K562 (cell line): Measurements from ENCODE around the gene SEC23B. TPM values are rescaled to one million over a fixed set of nuclear protein-coding genes. Genes with fewer than 3 reads are reported as not detected.

ENCODE experiments used
- BRF2 ChIP-seq: IDR thresholded peaks from 3 replicates; pipeline ENCODE4 v1.6.1; 2011; ENCODE audit warnings: borderline replicate concordance, mild to moderate bottlenecking; ENCODE audit not compliant: insufficient read length, insufficient read depth
- CHAMP1 ChIP-seq: fragments of 450-650 bp; IDR thresholded peaks from 2 replicates; pipeline ENCODE4 v1.6.1; 2016; ENCODE audit warnings: mild to moderate bottlenecking
- ELF4 ChIP-seq: fragments of 450-650 bp; formaldehyde crosslinking; IDR thresholded peaks from 2 replicates; pipeline ENCODE4 v1.4.0; 2022; ENCODE audit warnings: missing genetic modification characterization
- HOMEZ ChIP-seq: fragments of 250-450 bp; sonication (Bioruptor Pico); IDR thresholded peaks from 2 replicates; pipeline ENCODE4 v1.4.0; 2020; ENCODE audit warnings: mild to moderate bottlenecking, moderate library complexity
- NR1H2 ChIP-seq: sonication (generic); formaldehyde crosslinking; IDR thresholded peaks from 2 replicates; pipeline ENCODE4 v1.4.0; 2020; ENCODE audit warnings: mild to moderate bottlenecking, missing genetic modification reagents
- NR2F6 ChIP-seq: fragments of 450-650 bp; formaldehyde crosslinking; IDR thresholded peaks from 2 replicates; pipeline ENCODE4 v1.4.0; 2020; ENCODE audit warnings: mild to moderate bottlenecking
- ZNF165 ChIP-seq: fragments of 250-450 bp; sonication (Bioruptor Pico); IDR thresholded peaks from 2 replicates; pipeline ENCODE4 v1.4.0; 2020; ENCODE audit warnings: borderline replicate concordance
- ZNF232 ChIP-seq: sonication (generic); formaldehyde crosslinking; IDR thresholded peaks from 2 replicates; pipeline ENCODE4 v1.8.0; 2022; ENCODE audit warnings: mild to moderate bottlenecking, missing genetic modification reagents
- ZNF717 ChIP-seq: fragments of 250-450 bp; sonication (Bioruptor Pico); IDR thresholded peaks from 2 replicates; pipeline ENCODE4 v1.5.0; 2021
- polyA plus RNA-seq, 8 experiments: library from polyadenylated mRNA; depleted of rRNA in 4 of 8; stranded (reverse) in 5 of 8; unstranded in 3 of 8; fragments of >200 nt; fragmentation: Nextera tagmentation in 2 of 8; fragmentation: Illumina TruSeq in 1 of 8; extraction: Ambion mirVana in 2 of 8; extraction: Trizol in 1 of 8; gene quantifications; 2 replicates each; pipeline versions ENCODE4 v1.2.1 to v1.2.3, GENCODE V29; 2011 to 2014; ENCODE audit warnings: inconsistent platforms in 1 of 8, missing spikeins in 1 of 8
- total RNA-seq, 7 experiments: library from RNA; depleted of rRNA in 6 of 7; stranded (reverse); fragments of >200 nt in 6 of 7; fragmentation: Illumina TruSeq in 2 of 7; extraction: Trizol in 2 of 7; gene quantifications; 2 replicates each; pipeline versions ENCODE4 v1.2.1 to v1.2.3, GENCODE V29; 2011 to 2021; ENCODE audit warnings: low replicate concordance in 1 of 7
- TF ChIP-seq, protein P1 (sequence below): fragments of 250-450 bp; sonication (Bioruptor Pico); IDR thresholded peaks from 2 replicates; pipeline ENCODE4 v1.5.0; 2020; ENCODE audit warnings: mild to moderate bottlenecking
- TF ChIP-seq, protein P2 (sequence below), 2 experiments: fragments of 450-650 bp; formaldehyde crosslinking in 1 of 2; IDR thresholded peaks; 2 replicates each; pipeline versions ENCODE4 v1.4.0 to v1.6.1; 2014 to 2020; ENCODE audit warnings: mild to moderate bottlenecking in 2 of 2, borderline replicate concordance in 1 of 2, low read depth in 1 of 2

Gene SEC23B
- total and polyA plus RNA-seq, 9 of the 15 experiments (the other 6 are each of a cell fraction or from before 2014, with no cell fraction given) = 31.7 to 70.2 (median 38.5) TPM

GRCh38 chr20:18496740-18497592 is 10.8 kb upstream of the SEC23B start, which contains the start of gene RBBP9 (continued):
- no peak for TF ChIP-seq HOMEZ (CRISPR knock-in tag)
- TF ChIP-seq BRF2 = no peak
- no peak for TF ChIP-seq ZNF717 (CRISPR knock-in tag)
- no peak for TF ChIP-seq ELF4
- TF ChIP-seq ZNF232 (CRISPR knock-in tag) = no peak
- TF ChIP-seq, protein P1, sequence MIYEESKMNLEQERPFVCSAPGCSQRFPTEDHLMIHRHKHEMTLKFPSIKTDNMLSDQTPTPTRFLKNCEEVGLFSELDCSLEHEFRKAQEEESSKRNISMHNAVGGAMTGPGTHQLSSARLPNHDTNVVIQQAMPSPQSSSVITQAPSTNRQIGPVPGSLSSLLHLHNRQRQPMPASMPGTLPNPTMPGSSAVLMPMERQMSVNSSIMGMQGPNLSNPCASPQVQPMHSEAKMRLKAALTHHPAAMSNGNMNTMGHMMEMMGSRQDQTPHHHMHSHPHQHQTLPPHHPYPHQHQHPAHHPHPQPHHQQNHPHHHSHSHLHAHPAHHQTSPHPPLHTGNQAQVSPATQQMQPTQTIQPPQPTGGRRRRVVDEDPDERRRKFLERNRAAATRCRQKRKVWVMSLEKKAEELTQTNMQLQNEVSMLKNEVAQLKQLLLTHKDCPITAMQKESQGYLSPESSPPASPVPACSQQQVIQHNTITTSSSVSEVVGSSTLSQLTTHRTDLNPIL = no peak
- TF ChIP-seq, protein P2, sequence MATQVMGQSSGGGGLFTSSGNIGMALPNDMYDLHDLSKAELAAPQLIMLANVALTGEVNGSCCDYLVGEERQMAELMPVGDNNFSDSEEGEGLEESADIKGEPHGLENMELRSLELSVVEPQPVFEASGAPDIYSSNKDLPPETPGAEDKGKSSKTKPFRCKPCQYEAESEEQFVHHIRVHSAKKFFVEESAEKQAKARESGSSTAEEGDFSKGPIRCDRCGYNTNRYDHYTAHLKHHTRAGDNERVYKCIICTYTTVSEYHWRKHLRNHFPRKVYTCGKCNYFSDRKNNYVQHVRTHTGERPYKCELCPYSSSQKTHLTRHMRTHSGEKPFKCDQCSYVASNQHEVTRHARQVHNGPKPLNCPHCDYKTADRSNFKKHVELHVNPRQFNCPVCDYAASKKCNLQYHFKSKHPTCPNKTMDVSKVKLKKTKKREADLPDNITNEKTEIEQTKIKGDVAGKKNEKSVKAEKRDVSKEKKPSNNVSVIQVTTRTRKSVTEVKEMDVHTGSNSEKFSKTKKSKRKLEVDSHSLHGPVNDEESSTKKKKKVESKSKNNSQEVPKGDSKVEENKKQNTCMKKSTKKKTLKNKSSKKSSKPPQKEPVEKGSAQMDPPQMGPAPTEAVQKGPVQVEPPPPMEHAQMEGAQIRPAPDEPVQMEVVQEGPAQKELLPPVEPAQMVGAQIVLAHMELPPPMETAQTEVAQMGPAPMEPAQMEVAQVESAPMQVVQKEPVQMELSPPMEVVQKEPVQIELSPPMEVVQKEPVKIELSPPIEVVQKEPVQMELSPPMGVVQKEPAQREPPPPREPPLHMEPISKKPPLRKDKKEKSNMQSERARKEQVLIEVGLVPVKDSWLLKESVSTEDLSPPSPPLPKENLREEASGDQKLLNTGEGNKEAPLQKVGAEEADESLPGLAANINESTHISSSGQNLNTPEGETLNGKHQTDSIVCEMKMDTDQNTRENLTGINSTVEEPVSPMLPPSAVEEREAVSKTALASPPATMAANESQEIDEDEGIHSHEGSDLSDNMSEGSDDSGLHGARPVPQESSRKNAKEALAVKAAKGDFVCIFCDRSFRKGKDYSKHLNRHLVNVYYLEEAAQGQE (IDR thresholded peaks at IDR 0.05; ENCODE audit: borderline replicate concordance) = no peak
- TF ChIP-seq, protein P2 (CRISPR knock-in tag; IDR thresholded peaks at IDR 0.05; ENCODE audit: low read depth) = no peak
- no peak for TF ChIP-seq NR1H2 (CRISPR knock-in tag)
- TF ChIP-seq ZNF165 = no peak
- no peak for TF ChIP-seq CHAMP1
- TF ChIP-seq NR2F6 (CRISPR knock-in tag) = no peak
